Astrocyte (in vitro differentiated cells and primary cell): ENCODE measurements around the gene NT5E.

Experiments used
- CTCF ChIP-seq: IDR thresholded peaks from 2 replicates; pipeline ENCODE4 v1.5.1; 2011; ENCODE audit warnings: low read depth, mild to moderate bottlenecking, inconsistent platforms, low read length, moderate library complexity; ENCODE audit not compliant: insufficient read depth
- EZH2 ChIP-seq: IDR thresholded peaks from 2 replicates; pipeline ENCODE4 v1.6.1; 2012; ENCODE audit warnings: mild to moderate bottlenecking, low read length, inconsistent platforms; ENCODE audit not compliant: insufficient read depth

GRCh38 chr6:85476532-85476931 lies 26.6 kb downstream of the NT5E start:
- TF ChIP-seq CTCF = no peak
- TF ChIP-seq EZH2 = no peak
